ENCODE data around the gene MAPK8IP3.

- TF ChIP-seq, protein P1, sequence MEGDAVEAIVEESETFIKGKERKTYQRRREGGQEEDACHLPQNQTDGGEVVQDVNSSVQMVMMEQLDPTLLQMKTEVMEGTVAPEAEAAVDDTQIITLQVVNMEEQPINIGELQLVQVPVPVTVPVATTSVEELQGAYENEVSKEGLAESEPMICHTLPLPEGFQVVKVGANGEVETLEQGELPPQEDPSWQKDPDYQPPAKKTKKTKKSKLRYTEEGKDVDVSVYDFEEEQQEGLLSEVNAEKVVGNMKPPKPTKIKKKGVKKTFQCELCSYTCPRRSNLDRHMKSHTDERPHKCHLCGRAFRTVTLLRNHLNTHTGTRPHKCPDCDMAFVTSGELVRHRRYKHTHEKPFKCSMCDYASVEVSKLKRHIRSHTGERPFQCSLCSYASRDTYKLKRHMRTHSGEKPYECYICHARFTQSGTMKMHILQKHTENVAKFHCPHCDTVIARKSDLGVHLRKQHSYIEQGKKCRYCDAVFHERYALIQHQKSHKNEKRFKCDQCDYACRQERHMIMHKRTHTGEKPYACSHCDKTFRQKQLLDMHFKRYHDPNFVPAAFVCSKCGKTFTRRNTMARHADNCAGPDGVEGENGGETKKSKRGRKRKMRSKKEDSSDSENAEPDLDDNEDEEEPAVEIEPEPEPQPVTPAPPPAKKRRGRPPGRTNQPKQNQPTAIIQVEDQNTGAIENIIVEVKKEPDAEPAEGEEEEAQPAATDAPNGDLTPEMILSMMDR (IDR thresholded peaks at IDR 0.05), result no peak
- TF ChIP-seq EZH2 (IDR thresholded peaks at IDR 0.05; ENCODE audit: borderline replicate concordance, insufficient read depth, low read depth, low read length, poor library complexity, severe bottlenecking), result no peak
Measured at GRCh38 chr16:1775006-1775845, 69.2 kb downstream of the MAPK8IP3 start.
